Measurements from ENCODE around the gene RDX.

RDX gene

DNA sequence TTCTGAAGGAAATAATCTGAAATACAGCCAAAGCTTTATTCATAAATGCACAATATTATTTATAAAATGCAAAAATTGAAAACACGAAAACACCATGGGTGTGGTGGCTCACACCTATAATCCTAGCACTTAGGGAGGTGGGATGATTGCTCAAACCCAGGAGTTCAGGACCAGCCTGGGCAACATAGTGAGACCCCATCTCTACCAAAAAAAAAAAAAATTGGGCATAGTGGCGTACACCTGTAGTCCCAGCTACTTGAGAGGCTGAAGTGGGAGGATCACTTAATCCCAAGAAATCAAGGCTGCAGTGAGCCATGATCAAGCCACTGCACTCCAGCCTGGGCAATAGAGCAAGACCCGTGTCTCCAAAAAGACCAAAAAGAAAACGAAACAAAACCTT lies 5.2 kb upstream of the RDX start:
- H3K79me2 ChIP-seq (ENCODE audit: insufficient read depth, low read length), result no peaks in the 10 kb centered on the region
- no peak for TF ChIP-seq EZH2 (IDR thresholded peaks at IDR 0.05; ENCODE audit: borderline replicate concordance, low read length)
- TF ChIP-seq, protein P1, sequence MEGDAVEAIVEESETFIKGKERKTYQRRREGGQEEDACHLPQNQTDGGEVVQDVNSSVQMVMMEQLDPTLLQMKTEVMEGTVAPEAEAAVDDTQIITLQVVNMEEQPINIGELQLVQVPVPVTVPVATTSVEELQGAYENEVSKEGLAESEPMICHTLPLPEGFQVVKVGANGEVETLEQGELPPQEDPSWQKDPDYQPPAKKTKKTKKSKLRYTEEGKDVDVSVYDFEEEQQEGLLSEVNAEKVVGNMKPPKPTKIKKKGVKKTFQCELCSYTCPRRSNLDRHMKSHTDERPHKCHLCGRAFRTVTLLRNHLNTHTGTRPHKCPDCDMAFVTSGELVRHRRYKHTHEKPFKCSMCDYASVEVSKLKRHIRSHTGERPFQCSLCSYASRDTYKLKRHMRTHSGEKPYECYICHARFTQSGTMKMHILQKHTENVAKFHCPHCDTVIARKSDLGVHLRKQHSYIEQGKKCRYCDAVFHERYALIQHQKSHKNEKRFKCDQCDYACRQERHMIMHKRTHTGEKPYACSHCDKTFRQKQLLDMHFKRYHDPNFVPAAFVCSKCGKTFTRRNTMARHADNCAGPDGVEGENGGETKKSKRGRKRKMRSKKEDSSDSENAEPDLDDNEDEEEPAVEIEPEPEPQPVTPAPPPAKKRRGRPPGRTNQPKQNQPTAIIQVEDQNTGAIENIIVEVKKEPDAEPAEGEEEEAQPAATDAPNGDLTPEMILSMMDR (IDR thresholded peaks at IDR 0.05; ENCODE audit: low read length), result no peak
- H3K9ac ChIP-seq (ENCODE audit: low read length), result no peak overlapping the region
- H2AFZ ChIP-seq (ENCODE audit: low read length), result no peak overlapping the region
- H3K27ac ChIP-seq (ENCODE audit: low read depth, low read length, poor library complexity, severe bottlenecking), result no peak overlapping the region
- H3K36me3 ChIP-seq (ENCODE audit: insufficient read depth, low read length), result no peaks in the 10 kb centered on the region
- no peak overlapping the region for H3K4me2 ChIP-seq (ENCODE audit: low read length)
- no peaks in the 10 kb centered on the region for H4K20me1 ChIP-seq (ENCODE audit: insufficient read depth, low read length)
- H3K4me1 ChIP-seq (ENCODE audit: insufficient read depth, low read length, severe bottlenecking), result peaks cover 8% of the 10 kb centered on the region
- H3F3A ChIP-seq (ENCODE audit: insufficient read depth, low read length), result peaks cover 4% of the 10 kb centered on the region; the same call in 1 of the 2 replicates
- no peak overlapping the region for H3K4me3 ChIP-seq (ENCODE audit: low read depth, low read length, poor library complexity, severe bottlenecking)
- H3K27me3 ChIP-seq (ENCODE audit: insufficient read depth, low read length), result peaks cover 4% of the 10 kb centered on the region; the same call in 1 of the 2 replicates
- no peaks in the 10 kb centered on the region for H3K9me3 ChIP-seq (ENCODE audit: low read length)
- no peaks in the 10 kb centered on the region for H3K9me2 ChIP-seq (ENCODE audit: low read depth, low read length)

DNA sequence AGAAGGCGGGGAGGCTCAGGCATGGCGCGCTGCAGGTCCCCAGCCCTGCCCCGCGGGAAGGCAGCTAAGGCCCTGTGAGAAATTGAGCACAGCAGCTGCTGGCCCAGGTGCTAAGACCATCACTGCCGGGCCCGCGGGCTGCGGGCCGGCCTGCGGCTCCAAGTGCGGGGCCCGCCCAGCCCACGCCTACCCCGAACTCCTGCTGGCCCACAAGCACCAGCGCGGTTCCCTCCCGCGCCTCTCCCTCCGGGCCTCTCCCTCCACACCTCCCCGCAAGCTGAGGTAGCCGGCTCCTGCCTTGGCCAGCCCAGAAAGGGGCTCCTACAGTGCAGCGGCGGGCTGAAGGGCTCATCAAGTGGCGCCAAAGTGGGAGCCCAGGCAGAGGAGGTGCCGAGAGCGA lies 4.6 kb upstream of the RDX start:
- Histone ChIP-seq H4K20me1 (ENCODE audit: insufficient read depth, low read length) (no peaks in the 10 kb centered on the region), H3K79me2 (ENCODE audit: insufficient read depth, low read length) (no peaks in the 10 kb centered on the region), H3K27ac (ENCODE audit: low read depth, low read length, poor library complexity, severe bottlenecking) (no peak overlapping the region), H3K27me3 (ENCODE audit: insufficient read depth, low read length) (peaks cover 4% of the 10 kb centered on the region; the same call in 1 of the 2 replicates), H3K9ac (ENCODE audit: low read length) (no peak overlapping the region), H3F3A (ENCODE audit: insufficient read depth, low read length) (peaks cover 4% of the 10 kb centered on the region; the same call in 1 of the 2 replicates), H2AFZ (ENCODE audit: low read length) (no peak overlapping the region), H3K9me2 (ENCODE audit: low read depth, low read length) (no peaks in the 10 kb centered on the region), H3K4me3 (ENCODE audit: low read depth, low read length, poor library complexity, severe bottlenecking) (no peak overlapping the region), H3K4me2 (ENCODE audit: low read length) (no peak overlapping the region), H3K4me1 (ENCODE audit: insufficient read depth, low read length, severe bottlenecking) (peaks cover 8% of the 10 kb centered on the region), H3K9me3 (ENCODE audit: low read length) (no peaks in the 10 kb centered on the region), H3K36me3 (ENCODE audit: insufficient read depth, low read length) (no peaks in the 10 kb centered on the region)
- TF ChIP-seq, protein P1 (IDR thresholded peaks at IDR 0.05; ENCODE audit: low read length), result no peak
- no peak for TF ChIP-seq EZH2 (IDR thresholded peaks at IDR 0.05; ENCODE audit: borderline replicate concordance, low read length)

DNA sequence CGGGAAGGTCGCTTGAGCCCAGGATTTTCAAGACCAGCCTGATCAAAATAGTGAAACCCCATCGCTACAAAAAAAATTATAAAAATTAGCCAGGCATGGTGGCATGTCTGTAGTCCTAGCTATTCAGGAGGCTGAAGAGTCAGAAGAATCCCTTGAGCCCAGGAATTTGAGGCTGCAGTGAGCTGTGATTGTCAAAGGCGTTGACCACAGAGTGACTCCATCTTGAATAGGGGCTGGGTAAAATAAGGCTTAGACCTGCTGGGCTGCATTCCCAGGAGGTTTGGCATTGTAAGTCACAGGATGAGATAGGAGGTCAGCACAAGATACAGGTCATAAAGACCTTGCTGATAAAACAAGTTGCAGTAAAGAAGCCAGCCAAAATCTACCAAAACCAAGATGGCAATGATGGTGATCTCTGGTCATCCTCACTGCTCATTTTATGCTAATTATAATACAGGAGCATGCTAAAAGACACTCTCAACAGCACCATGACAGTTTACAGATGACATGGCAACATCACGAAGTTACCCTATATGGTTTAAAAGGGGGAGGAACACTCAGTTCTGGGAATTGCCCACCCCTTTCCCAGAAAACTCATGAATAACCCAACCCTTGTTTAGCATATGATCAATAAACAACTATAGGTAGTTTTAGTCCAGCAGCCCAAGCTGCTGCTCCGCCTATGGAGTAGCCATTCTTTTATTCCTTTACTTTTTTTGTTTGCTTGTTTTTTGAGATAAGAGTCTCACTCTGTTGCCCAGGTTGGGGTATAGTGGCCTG lies 2.8 kb upstream of the RDX start:
- TF ChIP-seq, protein P1 (IDR thresholded peaks at IDR 0.05; ENCODE audit: low read length), result no peak
- TF ChIP-seq EZH2 (IDR thresholded peaks at IDR 0.05; ENCODE audit: borderline replicate concordance, low read length), result no peak
- Histone ChIP-seq H3K79me2 (ENCODE audit: insufficient read depth, low read length) (peaks cover 14% of the 10 kb centered on the region), H2AFZ (ENCODE audit: low read length) (no peak overlapping the region), H3K4me3 (ENCODE audit: low read depth, low read length, poor library complexity, severe bottlenecking) (no peak overlapping the region), H3K9ac (ENCODE audit: low read length) (no peak overlapping the region), H3K4me1 (ENCODE audit: insufficient read depth, low read length, severe bottlenecking) (peaks cover 22% of the 10 kb centered on the region), H3K9me2 (ENCODE audit: low read depth, low read length) (no peaks in the 10 kb centered on the region), H3K4me2 (ENCODE audit: low read length) (no peak overlapping the region), H3K27ac (ENCODE audit: low read depth, low read length, poor library complexity, severe bottlenecking) (no peak overlapping the region), H4K20me1 (ENCODE audit: insufficient read depth, low read length) (peaks cover 4% of the 10 kb centered on the region; the same call in 1 of the 2 replicates), H3K36me3 (ENCODE audit: insufficient read depth, low read length) (peaks cover 7% of the 10 kb centered on the region; the same call in 1 of the 2 replicates), H3F3A (ENCODE audit: insufficient read depth, low read length) (peaks cover 4% of the 10 kb centered on the region; the same call in 1 of the 2 replicates), H3K27me3 (ENCODE audit: insufficient read depth, low read length) (peaks cover 4% of the 10 kb centered on the region; the same call in 1 of the 2 replicates), H3K9me3 (ENCODE audit: low read length) (no peaks in the 10 kb centered on the region)

Data from OCI-LY1 (cell line).